GM12892 (cell line): ENCODE measurements around the gene MGAT3.

Experiments used
- POLR2A ChIP-seq: IDR thresholded peaks from 2 replicates; pipeline ENCODE4 v1.6.1; 2011; ENCODE audit warnings: low read depth, low read length, control low read depth
- TAF1 ChIP-seq: IDR thresholded peaks from 2 replicates; pipeline ENCODE4 v1.6.1; 2011; ENCODE audit warnings: low read depth, mild to moderate bottlenecking, control low read depth, low read length, borderline replicate concordance

GRCh38 chr22:39526736-39527171, 69.9 kb downstream of the MGAT3 start:
- TF ChIP-seq POLR2A, result peak; percentile 58
- no peak for TF ChIP-seq TAF1
